Neuronal stem cell (in vitro differentiated cells): ENCODE measurements around the gene PAK4.

ENCODE experiments used
- DNase-seq: peaks from one replicate; pipeline ENCODE4 v3.0.0-alpha.2; 2013; ENCODE audit warnings: low spot score
- H2AFZ ChIP-seq: one replicate; pipeline ENCODE4 v1.6.1; 2013; ENCODE audit warnings: mild to moderate bottlenecking, low read length, inconsistent platforms
- H2AK5ac ChIP-seq: 2 replicates; pipeline ENCODE4 v1.6.1; 2013; ENCODE audit warnings: low read depth, mild to moderate bottlenecking, inconsistent platforms, low read length, moderate library complexity, mixed read lengths
- H2BK120ac ChIP-seq: 2 replicates; pipeline ENCODE4 v1.6.1; 2013; ENCODE audit warnings: low read depth, mild to moderate bottlenecking, inconsistent platforms, low read length, moderate library complexity, mixed read lengths
- H2BK12ac ChIP-seq: one replicate; pipeline ENCODE4 v1.6.1; 2013; ENCODE audit warnings: low read length, inconsistent platforms
- H2BK15ac ChIP-seq: 2 replicates; pipeline ENCODE4 v1.6.1; 2013; ENCODE audit warnings: mild to moderate bottlenecking, low read length, inconsistent platforms, mixed read lengths
- H2BK5ac ChIP-seq: one replicate; pipeline ENCODE4 v1.6.1; 2013; ENCODE audit warnings: inconsistent platforms, mild to moderate bottlenecking, low read length, moderate library complexity
- H3K14ac ChIP-seq: one replicate; pipeline ENCODE4 v1.6.1; 2013; ENCODE audit warnings: low read length, inconsistent platforms
- H3K18ac ChIP-seq: 2 replicates; pipeline ENCODE4 v1.6.1; 2013; ENCODE audit warnings: low read length, inconsistent platforms
- H3K23ac ChIP-seq: 2 replicates; pipeline ENCODE4 v1.6.1; 2013; ENCODE audit warnings: low read depth, mild to moderate bottlenecking, mixed read lengths, low read length, inconsistent platforms; ENCODE audit not compliant: poor library complexity
- H3K27ac ChIP-seq: replicated peaks from 3 replicates; pipeline ENCODE4 v1.5.1; 2013; ENCODE audit warnings: low read length, inconsistent platforms
- H3K27me3 ChIP-seq, 3 experiments: 2 replicates each; pipeline ENCODE4 v1.6.1; 2013; ENCODE audit warnings: low read length in 3 of 3, mild to moderate bottlenecking in 2 of 3, inconsistent platforms in 1 of 3, low read depth in 1 of 3, mixed read lengths in 1 of 3, moderate library complexity in 1 of 3; ENCODE audit not compliant: control insufficient read depth in 3 of 3, insufficient read depth in 3 of 3
- H3K36me3 ChIP-seq, 2 donors: replicated peaks in 1 of 2; 2 replicates each; pipeline ENCODE4 v1.6.1; 2013; ENCODE audit warnings: low read length in 2 of 2; ENCODE audit not compliant: control insufficient read depth in 2 of 2, insufficient read depth in 2 of 2
- H3K4ac ChIP-seq: 2 replicates; pipeline ENCODE4 v1.6.1; 2013; ENCODE audit warnings: inconsistent platforms, mild to moderate bottlenecking, low read length, moderate library complexity
- H3K4me1 ChIP-seq, 2 donors: 1 replicate in 1 of 2; 2 replicates in 1 of 2; pipeline ENCODE4 v1.6.1; 2013; ENCODE audit warnings: low read length in 2 of 2, low read depth in 1 of 2; ENCODE audit not compliant: control insufficient read depth in 2 of 2, insufficient read depth in 1 of 2
- H3K4me2 ChIP-seq: one replicate; pipeline ENCODE4 v1.6.1; 2013; ENCODE audit warnings: mild to moderate bottlenecking, low read length, inconsistent platforms; ENCODE audit not compliant: insufficient read depth, poor library complexity, severe bottlenecking
- H3K4me3 ChIP-seq, 2 donors: 2 replicates each; pipeline ENCODE4 v1.5.1; 2013; ENCODE audit warnings: low read length in 2 of 2, mild to moderate bottlenecking in 2 of 2, inconsistent platforms in 1 of 2, moderate library complexity in 1 of 2
- H3K79me1 ChIP-seq: one replicate; pipeline ENCODE4 v1.6.1; 2013; ENCODE audit warnings: low read depth, mild to moderate bottlenecking, inconsistent platforms, low read length, moderate library complexity
- H3K9ac ChIP-seq: one replicate; pipeline ENCODE4 v1.6.1; 2013; ENCODE audit warnings: mild to moderate bottlenecking, low read depth, low read length, inconsistent platforms; ENCODE audit not compliant: poor library complexity
- H3K9me3 ChIP-seq, 2 donors: replicated peaks in 1 of 2; 2 replicates each; pipeline versions ENCODE3 to v1.6.1; 2013; ENCODE audit warnings: low read length in 2 of 2, mild to moderate bottlenecking in 2 of 2, inconsistent platforms in 1 of 2, low read depth in 1 of 2, mixed read lengths in 1 of 2, moderate library complexity in 1 of 2; ENCODE audit not compliant: control insufficient read depth in 2 of 2, insufficient read depth in 1 of 2
- H4K8ac ChIP-seq: one replicate; pipeline ENCODE4 v1.6.1; 2013; ENCODE audit warnings: low read depth, mild to moderate bottlenecking, inconsistent platforms, low read length, moderate library complexity
- H4K91ac ChIP-seq: one replicate; pipeline ENCODE4 v1.6.1; 2013; ENCODE audit warnings: low read length, low read depth, mild to moderate bottlenecking, inconsistent platforms; ENCODE audit not compliant: poor library complexity
- WGBS, 2 donors: extraction: QIAGEN DNeasy Blood & Tissue Kit; methylation state at CpG; one replicate each; pipeline ENCODE4 v1.1.7; 2013; ENCODE audit warnings: missing lambda C conversion rate in 2 of 2, mixed read lengths in 1 of 2; ENCODE audit not compliant: insufficient read length in 2 of 2, insufficient replicate concordance in 1 of 2; ENCODE audit errors: extremely low coverage in 2 of 2; 5-methylcytosine and 5-hydroxymethylcytosine counted together

The PAK4 gene

DNA sequence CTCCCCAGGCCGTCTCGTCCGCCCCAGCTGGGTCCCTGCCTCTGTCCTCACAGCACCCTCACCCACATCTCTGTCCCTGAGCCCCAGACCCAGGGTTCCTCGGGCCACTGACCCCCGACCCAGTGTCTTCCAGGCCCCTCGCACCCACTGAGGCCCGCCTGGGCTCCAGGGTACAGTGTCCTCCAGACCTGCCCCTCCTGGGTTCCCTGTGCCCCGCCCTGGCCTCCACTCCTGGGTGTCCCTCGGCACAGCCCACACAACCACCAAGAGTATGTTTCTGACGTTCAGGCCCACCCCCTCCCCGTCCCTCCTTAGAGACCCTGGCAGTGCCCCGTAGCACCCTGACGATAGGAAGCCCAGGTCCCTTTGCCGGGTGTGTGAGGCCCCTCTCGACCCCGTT, 48.6 kb downstream of the PAK4 start:
- no peak overlapping the region for H2AFZ ChIP-seq
- no peak overlapping the region for H3K9ac ChIP-seq
- no peak for DNase-seq
- no peaks in the 10 kb centered on the region for H3K9me3 ChIP-seq
- WGBS, 2 donors = no CpG with 5 or more reads among the region's 16 CpGs
- H3K23ac ChIP-seq = no peak overlapping the region
- H3K14ac ChIP-seq = no peak overlapping the region
- no peak overlapping the region for H3K4me2 ChIP-seq
- no peak overlapping the region for H3K18ac ChIP-seq
- no peak overlapping the region for H3K4ac ChIP-seq
- peaks cover 50 to 62% of the 10 kb centered on the region in 2 donors for H3K36me3 ChIP-seq
- H3K27ac ChIP-seq = no peak overlapping the region
- H2BK12ac ChIP-seq = no peak overlapping the region
- no peak overlapping the region for H3K4me3 ChIP-seq
- no peak overlapping the region for H2BK5ac ChIP-seq
- no peak overlapping the region for H2BK15ac ChIP-seq
- no peak overlapping the region for H2BK120ac ChIP-seq
- peaks cover 0 to 4% of the 10 kb centered on the region in 2 donors for H3K4me1 ChIP-seq
- no peak overlapping the region for H4K91ac ChIP-seq
- no peak overlapping the region for H4K8ac ChIP-seq
- H3K27me3 ChIP-seq = no peaks in the 10 kb centered on the region
- H3K79me1 ChIP-seq = peaks cover 8% of the 10 kb centered on the region
- H2AK5ac ChIP-seq = peak overlapping the region; percentile 19

DNA sequence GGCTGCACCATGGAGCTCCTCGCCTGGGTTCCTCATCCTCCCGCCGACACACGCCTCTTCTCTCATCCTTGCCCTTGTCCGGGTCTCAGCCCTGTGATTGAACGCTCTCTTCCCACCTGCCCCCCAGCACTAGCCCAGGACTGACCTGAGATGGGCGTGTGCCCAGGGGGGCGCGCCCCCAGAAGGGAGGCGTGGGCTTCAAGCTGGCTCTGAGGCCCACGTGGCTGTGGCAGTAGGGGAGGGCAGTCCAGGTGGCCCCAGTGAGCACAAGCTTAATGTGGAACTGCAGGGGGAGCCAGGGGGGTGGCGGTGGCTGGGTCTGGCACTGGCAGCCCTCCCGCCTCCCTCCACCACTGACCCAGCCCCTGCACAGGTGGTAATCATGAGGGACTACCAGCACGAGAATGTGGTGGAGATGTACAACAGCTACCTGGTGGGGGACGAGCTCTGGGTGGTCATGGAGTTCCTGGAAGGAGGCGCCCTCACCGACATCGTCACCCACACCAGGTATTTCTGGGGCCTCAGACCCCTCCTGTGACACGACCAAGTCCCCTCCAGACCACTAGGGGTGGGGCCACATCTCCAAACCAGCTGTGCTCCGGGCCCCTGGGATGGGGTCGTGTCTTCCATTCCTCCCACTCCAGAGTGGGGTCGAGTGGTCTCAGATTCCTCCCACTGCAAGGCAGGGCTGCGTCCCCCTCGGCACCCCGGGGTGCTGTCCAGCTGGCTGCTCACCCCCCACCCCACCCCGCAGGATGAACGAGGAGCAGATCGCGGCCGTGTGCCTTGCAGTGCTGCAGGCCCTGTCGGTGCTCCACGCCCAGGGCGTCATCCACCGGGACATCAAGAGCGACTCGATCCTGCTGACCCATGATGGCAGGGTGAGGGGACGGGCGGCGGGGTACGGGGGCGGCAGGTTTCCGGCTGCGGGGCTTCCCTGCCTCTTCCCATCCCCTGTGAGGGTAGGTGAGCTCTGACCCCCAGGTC, 49.3 kb downstream of the PAK4 start:
- peaks cover 0 to 4% of the 10 kb centered on the region in 2 donors for H3K4me1 ChIP-seq
- H3K23ac ChIP-seq = peak overlapping the region; percentile 65
- H3K14ac ChIP-seq = no peak overlapping the region
- no peaks in the 10 kb centered on the region for H3K27me3 ChIP-seq
- no peak overlapping the region for H3K18ac ChIP-seq
- H3K4me3 ChIP-seq = no peak overlapping the region
- H2BK12ac ChIP-seq = no peak overlapping the region
- no peak overlapping the region for H2AFZ ChIP-seq
- no peak overlapping the region for H3K27ac ChIP-seq
- H3K4me2 ChIP-seq = no peak overlapping the region
- WGBS, 2 donors = no CpG with 5 or more reads among the region's 43 CpGs
- H3K9ac ChIP-seq = peak overlapping the region; percentile 44
- no peak overlapping the region for H2BK120ac ChIP-seq
- no peak overlapping the region for H3K4ac ChIP-seq
- no peak overlapping the region for H2BK15ac ChIP-seq
- H3K36me3 ChIP-seq = peaks cover 51 to 66% of the 10 kb centered on the region in 2 donors
- no peak overlapping the region for H2BK5ac ChIP-seq
- H3K9me3 ChIP-seq = no peaks in the 10 kb centered on the region
- peaks cover 8% of the 10 kb centered on the region for H3K79me1 ChIP-seq
- H4K8ac ChIP-seq = no peak overlapping the region
- DNase-seq = no peak
- peak overlapping the region; percentile 19 for H2AK5ac ChIP-seq
- no peak overlapping the region for H4K91ac ChIP-seq

DNA sequence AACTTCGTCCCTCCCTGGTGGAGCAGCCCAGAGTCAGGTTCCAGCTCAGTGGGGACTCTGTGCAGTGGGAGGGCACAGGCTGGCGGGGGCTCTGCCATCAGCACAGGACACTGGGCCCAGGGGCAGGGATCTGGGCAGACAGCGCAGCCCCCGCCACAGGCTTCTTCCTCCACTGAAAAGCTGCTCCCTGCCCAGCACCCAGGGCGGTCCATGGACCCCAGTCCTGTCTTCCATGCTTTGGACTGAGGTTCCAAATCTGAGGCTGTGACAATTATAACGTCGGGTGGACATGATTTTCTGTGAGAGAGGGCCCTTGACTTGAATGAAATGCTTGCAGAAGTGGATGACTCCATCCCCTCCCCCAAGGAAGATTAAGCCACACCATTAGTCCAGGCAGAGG, 50.0 kb downstream of the PAK4 start:
- Histone ChIP-seq H3K36me3 (peaks cover 47 to 64% of the 10 kb centered on the region in 2 donors), H2BK12ac (no peak overlapping the region), H3K4me3 (no peak overlapping the region), H3K14ac (no peak overlapping the region), H2BK120ac (no peak overlapping the region), H3K27ac (no peak overlapping the region), H3K4me2 (no peak overlapping the region), H3K79me1 (peaks cover 8% of the 10 kb centered on the region), H2BK15ac (no peak overlapping the region), H3K27me3 (no peaks in the 10 kb centered on the region), H2BK5ac (no peak overlapping the region), H3K9me3 (no peaks in the 10 kb centered on the region), H3K9ac (peak overlapping the region; percentile 44), H3K4ac (no peak overlapping the region), H3K18ac (no peak overlapping the region), H2AK5ac (no peak overlapping the region), H3K4me1 (peaks cover 0 to 3% of the 10 kb centered on the region in 2 donors), H3K23ac (peak overlapping the region; percentile 65), H4K8ac (no peak overlapping the region), H2AFZ (no peak overlapping the region), H4K91ac (no peak overlapping the region)
- DNase-seq = no peak
- WGBS, 2 donors = no CpG with 5 or more reads among the region's 7 CpGs

DNA sequence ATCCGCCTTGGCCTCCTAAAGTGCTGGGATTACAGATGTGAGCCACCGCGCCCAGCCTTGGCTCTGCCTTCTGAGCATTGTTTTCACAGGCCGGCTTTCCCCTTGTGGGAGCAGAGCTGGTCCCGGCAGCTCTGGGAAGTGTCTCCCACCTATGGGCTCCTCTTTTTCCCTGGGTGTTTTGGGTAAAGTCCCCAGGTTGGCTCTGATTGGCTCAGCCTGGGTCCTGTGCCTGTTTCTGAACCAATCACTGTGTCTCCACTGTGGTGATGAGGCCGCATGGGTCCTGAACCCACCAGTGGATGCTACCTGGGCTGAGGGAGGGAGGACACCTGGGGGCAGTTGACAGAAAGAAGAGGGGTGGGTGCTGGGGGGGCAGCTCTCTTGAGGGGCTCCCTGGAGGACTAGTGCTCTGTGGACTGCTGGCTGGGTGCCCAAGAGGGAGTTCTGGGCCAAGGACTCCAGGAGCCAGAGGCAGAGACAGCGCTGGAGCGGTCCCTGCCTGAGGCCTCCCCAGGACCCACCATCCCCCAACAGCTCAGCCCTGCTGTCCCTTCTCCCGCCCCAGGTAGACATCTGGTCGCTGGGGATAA, 51.6 kb downstream of the PAK4 start:
- Histone ChIP-seq H3K9me3 (no peaks in the 10 kb centered on the region), H3K79me1 (peaks cover 6% of the 10 kb centered on the region), H2BK12ac (no peak overlapping the region), H2AK5ac (no peak overlapping the region), H3K4me2 (no peak overlapping the region), H3K18ac (no peak overlapping the region), H4K8ac (no peak overlapping the region), H3K23ac (no peak overlapping the region), H3K4me3 (no peak overlapping the region), H2BK120ac (no peak overlapping the region), H3K4me1 (no peaks in the 10 kb centered on the region), H3K27ac (no peak overlapping the region), H3K36me3 (peaks cover 36 to 63% of the 10 kb centered on the region in 2 donors), H2AFZ (no peak overlapping the region), H3K14ac (no peak overlapping the region), H3K4ac (no peak overlapping the region), H4K91ac (no peak overlapping the region), H2BK5ac (no peak overlapping the region), H3K27me3 (no peaks in the 10 kb centered on the region), H3K9ac (peak overlapping the region; percentile 44), H2BK15ac (no peak overlapping the region)
- WGBS, 2 donors = no CpG with 5 or more reads among the region's 10 CpGs
- DNase-seq = no peak
